ENCODE results near the gene KPRP. TPM values are rescaled to one million over a fixed set of nuclear protein-coding genes. Genes with fewer than 3 reads are reported as not detected.

KPRP gene
- total and polyA plus RNA-seq, 10 of the 15 experiments (the other 5 are each of a cell fraction or from before 2014, with no cell fraction given): not detected

- no peaks in the 10 kb centered on the region for H3K79me2 ChIP-seq (ENCODE audit: control insufficient read depth, insufficient read depth, low read length)
- intact Hi-C loops (cut with micrococcal nuclease; ENCODE audit: unreplicated experiment): no loop called here
- no peak for DNase-seq (ENCODE audit: low read depth, low spot score)
- BruUV-seq (replicated peaks): no TSS peak
- no peak overlapping the region for H2AFZ ChIP-seq (ENCODE audit: control insufficient read depth, low read depth, low read length)
- no peak overlapping the region for H3K4me3 ChIP-seq
- TF ChIP-seq POU2F2 (IDR thresholded peaks at IDR 0.05; ENCODE audit: borderline replicate concordance, low read depth, low read length): no peak
- no peak for TF ChIP-seq TARDBP (IDR thresholded peaks at IDR 0.05; ENCODE audit: borderline replicate concordance)
- TF ChIP-seq POLR2AphosphoS5 (IDR thresholded peaks at IDR 0.05; ENCODE audit: low read length): no peak
- POLR2A ChIA-PET: no interaction called here
- RAD21 ChIA-PET (ENCODE audit: unreplicated experiment): no interaction called here
- in situ Hi-C loops (cut with MboI): no loop called here
- no peak overlapping the region for H3K9ac ChIP-seq (ENCODE audit: control insufficient read depth, insufficient read depth, low read length)
- no peaks in the 10 kb centered on the region for H3K4me1 ChIP-seq (ENCODE audit: control insufficient read depth, insufficient read depth, low read length)
- no peaks in the 10 kb centered on the region for H4K20me1 ChIP-seq (ENCODE audit: control insufficient read depth, insufficient read depth)
- no peak overlapping the region for H3K4me2 ChIP-seq (ENCODE audit: control insufficient read depth, insufficient read depth)
- no peak overlapping the region for H3K27ac ChIP-seq (ENCODE audit: control insufficient read depth, insufficient read depth)
- H3K36me3 ChIP-seq (ENCODE audit: control insufficient read depth in 2 of 2, insufficient read depth in 2 of 2, low read length in 1 of 2): no peaks in the 10 kb centered on the region
- H3K9me3 ChIP-seq (replicated peaks; ENCODE audit: control insufficient read depth, insufficient read depth, low read length): no peaks in the 10 kb centered on the region
- no peak for FAIRE-seq
- ATAC-seq: no peak
- SMC1A ChIA-PET (ENCODE audit: uncharacterized antibody, unreplicated experiment): no interaction called here
- no peaks in the 10 kb centered on the region; a peak in 1 of 4 replicates for H3K27me3 ChIP-seq (replicated peaks in 1 of 2; ENCODE audit: control insufficient read depth in 2 of 2, insufficient read depth in 2 of 2, low read length in 1 of 2)
- CTCF ChIA-PET: interaction anchor here (1.3 kb wide), 1 partner anchor 24 kb away, joined by 3 read pairs; no protein-coding TSS in a partner anchor
These were observed 16.2 kb upstream of the KPRP start for GRCh38 chr1:152741656-152742055.

GRCh38 chr1:152743371-152744145 is 14.3 kb upstream of the KPRP start:
- Histone ChIP-seq H3K79me2 (ENCODE audit: control insufficient read depth, insufficient read depth, low read length) (no peaks in the 10 kb centered on the region), H3K4me3 (no peak overlapping the region), H3K36me3 (ENCODE audit: control insufficient read depth in 2 of 2, insufficient read depth in 2 of 2, low read length in 1 of 2) (no peaks in the 10 kb centered on the region), H3K9me3 (replicated peaks; ENCODE audit: control insufficient read depth, insufficient read depth, low read length) (no peaks in the 10 kb centered on the region), H4K20me1 (ENCODE audit: control insufficient read depth, insufficient read depth) (no peaks in the 10 kb centered on the region), H3K27me3 (replicated peaks in 1 of 2; ENCODE audit: control insufficient read depth in 2 of 2, insufficient read depth in 2 of 2, low read length in 1 of 2) (no peaks in the 10 kb centered on the region; a peak in 1 of 4 replicates), H3K9ac (ENCODE audit: control insufficient read depth, insufficient read depth, low read length) (no peak overlapping the region), H2AFZ (ENCODE audit: control insufficient read depth, low read depth, low read length) (no peak overlapping the region), H3K27ac (ENCODE audit: control insufficient read depth, insufficient read depth) (no peak overlapping the region), H3K4me1 (ENCODE audit: control insufficient read depth, insufficient read depth, low read length) (no peaks in the 10 kb centered on the region), H3K4me2 (ENCODE audit: control insufficient read depth, insufficient read depth) (no peak overlapping the region)
- 14% methylated on average over 2 of the region's 2 CpGs for WGBS (ENCODE audit: insufficient coverage, insufficient replicate concordance, low lambda C conversion rate, missing lambda C conversion rate)
- POLR2A ChIA-PET: no interaction called here
- SMC1A ChIA-PET (ENCODE audit: uncharacterized antibody, unreplicated experiment): no interaction called here
- DNase-seq (ENCODE audit: low read depth, low spot score) (no peak), ATAC-seq (no peak), FAIRE-seq (no peak)
- BruUV-seq (replicated peaks): no TSS peak
- RAD21 ChIA-PET (ENCODE audit: unreplicated experiment): no interaction called here
- intact Hi-C loops (cut with micrococcal nuclease; ENCODE audit: unreplicated experiment): no loop called here
- in situ Hi-C loops (cut with MboI): no loop called here
- TF ChIP-seq EED (IDR thresholded peaks at IDR 0.05; ENCODE audit: low read depth) (no peak), RUNX3 (IDR thresholded peaks at IDR 0.05; ENCODE audit: low read length) (no peak), TBL1XR1 (IDR thresholded peaks at IDR 0.05; ENCODE audit: low read depth, low read length) (no peak), GATAD2B (conservative IDR thresholded peaks at IDR 0.05; ENCODE audit: low read depth) (no peak), SMARCA5 (IDR thresholded peaks at IDR 0.05) (no peak), BHLHE40 (IDR thresholded peaks at IDR 0.05; ENCODE audit: borderline replicate concordance in 1 of 2, low read depth in 2 of 2, low read length in 1 of 2) (no peak), MXI1 (IDR thresholded peaks at IDR 0.05; ENCODE audit: low read depth, low read length) (no peak), SP1 (IDR thresholded peaks at IDR 0.05; ENCODE audit: low read depth, low read length) (no peak), IRF5 (IDR thresholded peaks at IDR 0.05; ENCODE audit: borderline replicate concordance) (no peak), ESRRA (IDR thresholded peaks at IDR 0.05; ENCODE audit: low read length) (no peak), YBX1 (IDR thresholded peaks at IDR 0.05) (no peak), NFIC (IDR thresholded peaks at IDR 0.05; ENCODE audit: low read depth, low read length) (no peak)
- CTCF ChIA-PET: no interaction called here
